GM12878 (cell line): ENCODE measurements around the gene PPHLN1. TPM values are rescaled to one million over a fixed set of nuclear protein-coding genes. Genes with fewer than 3 reads are reported as not detected.
"Not testable (repeated sequence)": the region's sequence is repeated elsewhere in the genome, so short reads cannot be mapped to it uniquely, and the experiment has no call there.

Source experiments
- ATAC-seq: fragments of 200-7000 bp; cut with Tn5 transposase; 3 replicates; pipeline ENCODE4 v1.9.1; 2020; ENCODE audit warnings: mild to moderate bottlenecking, moderate library complexity
- BruUV-seq: library from RNA; stranded (reverse); fragments of 400-500 nt; replicated peaks from 2 replicates; lab custom pipeline; 2021; lab: Mats Ljungman, UMichigan
- CTCF ChIA-PET: fragments of 300-600 bp; sonication (Branson Sonifier 250); formaldehyde crosslinking; extraction: SDS; loops from one replicate; lab custom pipeline; 2021; ENCODE audit warnings: inconsistent platforms; lab: Yijun Ruan, JAX
- POLR2A ChIA-PET: fragments of 350-600 bp; formaldehyde crosslinking; extraction: SDS; loops from one replicate; lab custom pipeline; 2021; ENCODE audit warnings: inconsistent platforms; lab: Charles Lee
- RAD21 ChIA-PET: fragments of 300-600 bp; sonication (Branson Sonifier 250); formaldehyde crosslinking; loops from one replicate; lab custom pipeline; 2023; ENCODE audit warnings: antibody characterized with exemption; ENCODE audit not compliant: unreplicated experiment; lab: Charles Lee
- SMC1A ChIA-PET: fragments of 300-600 bp; sonication (Branson Sonifier 250); formaldehyde crosslinking; loops from one replicate; lab custom pipeline; 2023; ENCODE audit not compliant: unreplicated experiment, uncharacterized antibody; lab: Charles Lee
- DNase-seq: peaks from one replicate; pipeline ENCODE4 v3.0.0-alpha.2; 2011; ENCODE audit warnings: low read depth, low spot score
- FAIRE-seq: peaks from 3 replicates; lab custom pipeline; 2011; peaks lifted over from hg19 to GRCh38; lab: Jason Lieb, UNC
- H2AFZ ChIP-seq: 2 replicates; pipeline ENCODE4 v1.6.0; 2011; ENCODE audit warnings: low read depth, low read length, control low read depth; ENCODE audit not compliant: control insufficient read depth
- H3K27ac ChIP-seq: 2 replicates; pipeline ENCODE4 v1.5.1; 2011; ENCODE audit warnings: control low read depth; ENCODE audit not compliant: control insufficient read depth, insufficient read depth
- H3K27me3 ChIP-seq, 2 experiments: replicated peaks in 1 of 2; 2 replicates each; pipeline versions ENCODE4 v1.6.0 to v1.6.1; 2011; ENCODE audit warnings: low read length in 1 of 2; ENCODE audit not compliant: control insufficient read depth in 2 of 2, insufficient read depth in 2 of 2
- H3K36me3 ChIP-seq, 2 experiments: 2 replicates each; pipeline ENCODE4 v1.5.1; 2011; ENCODE audit warnings: low read length in 1 of 2; ENCODE audit not compliant: control insufficient read depth in 2 of 2, insufficient read depth in 2 of 2
- H3K4me1 ChIP-seq: 2 replicates; pipeline ENCODE4 v1.6.1; 2011; ENCODE audit warnings: mild to moderate bottlenecking, low read length, moderate library complexity, mixed read lengths; ENCODE audit not compliant: control insufficient read depth, insufficient read depth
- H3K4me2 ChIP-seq: 2 replicates; pipeline ENCODE4 v1.6.0; 2011; ENCODE audit warnings: control low read depth; ENCODE audit not compliant: control insufficient read depth, insufficient read depth
- H3K4me3 ChIP-seq: fragments of 200-600 bp; sonication (generic); 2 replicates; pipeline ENCODE4 v1.5.1; 2016
- H3K79me2 ChIP-seq: 2 replicates; pipeline ENCODE4 v1.6.0; 2011; ENCODE audit warnings: low read length; ENCODE audit not compliant: control insufficient read depth, insufficient read depth
- H3K9ac ChIP-seq: 2 replicates; pipeline ENCODE4 v1.8.0; 2011; ENCODE audit warnings: low read length, control low read depth, mixed read lengths; ENCODE audit not compliant: control insufficient read depth, insufficient read depth
- H3K9me3 ChIP-seq: replicated peaks from 3 replicates; pipeline ENCODE4 v1.5.1; 2011; ENCODE audit warnings: mild to moderate bottlenecking, low read length; ENCODE audit not compliant: control insufficient read depth, insufficient read depth
- H4K20me1 ChIP-seq: 2 replicates; pipeline ENCODE4 v1.6.0; 2011; ENCODE audit not compliant: control insufficient read depth, insufficient read depth
- ZNF687 ChIP-seq: fragments of 450-650 bp; IDR thresholded peaks from 2 replicates; pipeline ENCODE4 v1.6.1; 2017; ENCODE audit warnings: mild to moderate bottlenecking, moderate library complexity
- WGBS: methylation state at CpG from one replicate; pipeline ENCODE4 v1.1.6; 2016; ENCODE audit warnings: low lambda C conversion rate; ENCODE audit not compliant: insufficient replicate concordance, insufficient coverage; ENCODE audit errors: missing lambda C conversion rate; 5-methylcytosine and 5-hydroxymethylcytosine counted together
- in situ Hi-C: fragments of 300-500 bp; cut with MboI; formaldehyde crosslinking; loops from 9 replicates; pipeline ENCODE4 v1.14.3; 2018; ENCODE audit warnings: mixed read lengths
- intact Hi-C: fragments of 100-400 bp; cut with micrococcal nuclease; formaldehyde crosslinking; loops from one replicate; pipeline ENCODE4 v1.14.2; 2022; ENCODE audit not compliant: unreplicated experiment
- polyA plus RNA-seq, 11 experiments: library from polyadenylated mRNA; depleted of rRNA in 4 of 11; unstranded in 6 of 11; stranded (reverse) in 5 of 11; fragments of >200 nt; fragmentation: Nextera tagmentation in 4 of 11; fragmentation: Illumina TruSeq in 1 of 11; extraction: Ambion mirVana in 4 of 11; extraction: Trizol in 1 of 11; gene quantifications; 1 replicate in 1 of 11; 2 replicates in 10 of 11; pipeline versions ENCODE4 v1.2.1 to v1.2.3, GENCODE V29; 2011 to 2016; ENCODE audit warnings: inconsistent platforms in 2 of 11, missing spikeins in 2 of 11, low read depth in 1 of 11
- total RNA-seq, 4 experiments: library from RNA; depleted of rRNA in 3 of 4; stranded (reverse); fragments of >200 nt in 3 of 4; fragmentation: Illumina TruSeq in 1 of 4; extraction: Trizol in 1 of 4; gene quantifications; 2 replicates each; pipeline versions ENCODE4 v1.2.1 to v1.2.3, GENCODE V29; 2013 to 2021

PPHLN1 gene
- total and polyA plus RNA-seq, 10 of the 15 experiments (the other 5 are each of a cell fraction or from before 2014, with no cell fraction given) = 73.6 to 117 (median 92.1) TPM

DNA sequence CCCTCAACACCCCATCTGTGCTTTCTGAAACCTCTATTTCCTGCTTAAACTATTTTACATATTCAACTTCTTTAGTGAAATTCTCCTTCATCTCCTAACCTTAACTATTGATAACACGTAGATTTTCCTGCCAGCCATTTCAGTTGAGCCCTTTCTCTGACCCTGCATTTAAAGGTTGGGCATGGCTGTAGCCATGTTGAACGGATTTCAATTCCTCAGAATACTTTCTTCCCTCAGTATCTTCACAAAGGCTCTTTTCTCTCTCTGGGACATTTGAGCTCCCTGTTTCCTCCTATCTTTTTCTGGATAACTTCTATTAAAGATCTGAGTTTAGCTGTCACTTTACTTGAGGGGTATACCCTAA lies 1.2 kb downstream of the PPHLN1 start (continued):
- no peak for TF ChIP-seq ZNF687

GRCh38 chr12:42330097-42330496 lies 4.1 kb downstream of the PPHLN1 start:
- intact Hi-C loops = loop anchor here (5.0 to 10.0 kb wide), 2 partner anchors 42 to 305 kb away; no protein-coding TSS in a partner anchor
- FAIRE-seq, H3K27ac ChIP-seq, H3K4me2 ChIP-seq, in situ Hi-C loops, POLR2A ChIA-PET, SMC1A ChIA-PET, H3K9me3 ChIP-seq, H2AFZ ChIP-seq, H3K36me3 ChIP-seq, H3K9ac ChIP-seq, H3K4me1 ChIP-seq, H3K4me3 ChIP-seq, ATAC-seq, DNase-seq, CTCF ChIA-PET, H4K20me1 ChIP-seq, H3K27me3 ChIP-seq, BruUV-seq: not testable (repeated sequence)
- peaks cover 87% of the 10 kb centered on the region for H3K79me2 ChIP-seq
- 21% methylated on average over 11 of the region's 11 CpGs for WGBS
- RAD21 ChIA-PET = interaction anchor here (1.1 kb wide), 1 partner anchor 98 kb away, joined by 3 read pairs; no protein-coding TSS in a partner anchor
